Activated CD4-positive, alpha-beta T cell treated with anti-CD3 and anti-CD28 coated beads, Interleukin-2, Interleukin-4, amounts not matched to agents 100 ng/mL and 50 ng/mL, durations not matched to agents 16 hours and 8 hours (primary cell): Measurements from ENCODE around the gene GNAS-AS1.
A peak's percentile ranks its signal among the peaks of the same experiment; 100 is the strongest.

Source experiments
- DNase-seq: peaks from one replicate; pipeline ENCODE4 v3.0.0-alpha.2; 2020; ENCODE audit warnings: low spot score

Gene GNAS-AS1

DNA sequence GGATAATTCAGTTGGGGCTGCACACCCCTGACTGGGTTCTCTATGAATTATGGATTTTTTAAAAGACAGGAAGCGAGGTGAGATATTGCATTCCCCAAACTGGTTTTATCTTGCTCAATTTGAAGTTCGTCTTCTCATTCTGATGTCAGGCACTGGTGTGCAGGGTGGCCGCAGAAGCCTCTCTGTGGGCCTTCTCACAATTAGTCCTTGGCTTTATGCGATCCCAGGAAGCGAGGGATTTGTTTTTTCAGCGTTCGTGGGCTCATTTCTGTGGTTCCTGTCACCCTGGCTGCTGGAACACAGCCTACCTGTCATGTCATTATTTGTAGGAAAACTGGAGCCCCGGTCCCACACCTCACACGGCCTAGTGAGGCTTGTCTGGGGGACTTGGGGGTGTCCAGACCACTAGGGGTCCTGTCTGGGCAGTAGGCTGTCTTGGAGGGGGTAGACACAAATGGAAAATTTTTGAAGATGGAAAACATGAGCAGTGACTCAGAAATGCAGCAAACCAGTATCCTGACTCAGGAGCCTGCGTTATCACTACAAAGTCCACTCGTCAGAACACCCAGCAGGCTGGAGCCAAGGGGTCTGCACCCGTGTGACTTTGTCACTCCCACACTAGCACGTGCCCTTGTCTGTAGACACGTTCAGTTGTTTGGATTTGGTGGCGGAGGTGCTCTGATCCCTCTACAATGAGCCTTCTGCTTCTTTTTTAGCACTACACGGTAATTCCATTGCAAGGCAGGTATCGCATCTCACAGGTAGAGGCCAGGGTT, 42.2 kb downstream of the GNAS-AS1 start:
- no peak for DNase-seq

DNA sequence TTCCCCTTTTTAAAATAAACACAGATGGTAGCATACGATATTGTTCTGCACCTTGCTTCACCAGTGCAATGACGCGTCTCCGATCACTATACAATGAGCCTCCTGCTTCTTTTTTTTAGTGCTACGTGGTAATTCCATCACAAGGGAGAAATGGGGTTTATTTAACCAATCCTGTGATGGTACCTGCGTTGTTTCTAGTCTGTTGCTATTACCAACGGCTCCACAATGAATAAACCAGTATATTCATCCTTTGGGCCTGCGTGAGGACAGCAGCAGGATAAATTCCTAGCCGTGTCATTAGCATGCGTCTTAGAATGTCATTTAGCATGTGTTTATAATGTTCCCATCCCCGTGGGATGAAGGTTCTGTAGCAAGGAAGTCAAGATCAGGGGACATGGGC, 42.9 kb downstream of the GNAS-AS1 start:
- no peak for DNase-seq

DNA sequence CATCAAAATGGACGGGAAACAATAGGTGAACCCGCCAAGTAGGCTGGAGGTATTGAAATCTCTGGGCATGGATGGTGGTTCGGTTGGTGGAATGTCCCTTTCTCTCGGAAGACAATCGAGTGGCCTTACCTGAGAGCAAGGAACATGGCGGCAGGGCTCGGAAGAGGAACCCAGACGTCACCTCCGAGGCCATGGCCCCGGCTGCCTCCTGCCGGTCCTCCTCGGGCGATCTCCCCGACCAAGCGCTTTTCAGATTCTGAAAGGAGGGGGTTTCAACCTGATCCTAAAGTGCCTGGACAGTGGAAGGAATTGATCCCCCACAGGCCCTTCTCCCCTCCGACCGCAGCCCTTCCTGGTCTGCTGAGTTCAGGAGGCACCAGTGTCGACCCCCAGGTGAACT, 47.2 kb downstream of the GNAS-AS1 start:
- DNase-seq = no peak

DNA sequence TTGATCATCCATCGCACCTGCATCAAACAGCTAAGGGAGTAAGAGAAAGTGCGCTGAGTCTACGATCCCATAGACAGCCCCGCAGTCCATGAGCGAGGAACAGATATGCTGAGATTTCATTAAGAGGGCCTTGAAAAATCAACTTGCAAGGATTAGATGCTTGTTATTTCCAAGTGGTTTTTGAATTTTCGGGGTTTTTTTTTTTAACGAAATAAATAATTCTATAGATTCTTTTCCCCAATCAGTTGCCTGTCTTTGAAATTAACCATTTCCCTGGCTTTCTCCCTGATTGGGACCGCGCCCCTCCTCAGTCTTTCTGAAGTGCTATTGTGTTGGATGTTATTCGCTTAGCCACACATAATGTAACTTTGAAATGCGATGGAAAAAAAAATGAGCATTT, 48.6 kb downstream of the GNAS-AS1 start:
- no peak for DNase-seq

DNA sequence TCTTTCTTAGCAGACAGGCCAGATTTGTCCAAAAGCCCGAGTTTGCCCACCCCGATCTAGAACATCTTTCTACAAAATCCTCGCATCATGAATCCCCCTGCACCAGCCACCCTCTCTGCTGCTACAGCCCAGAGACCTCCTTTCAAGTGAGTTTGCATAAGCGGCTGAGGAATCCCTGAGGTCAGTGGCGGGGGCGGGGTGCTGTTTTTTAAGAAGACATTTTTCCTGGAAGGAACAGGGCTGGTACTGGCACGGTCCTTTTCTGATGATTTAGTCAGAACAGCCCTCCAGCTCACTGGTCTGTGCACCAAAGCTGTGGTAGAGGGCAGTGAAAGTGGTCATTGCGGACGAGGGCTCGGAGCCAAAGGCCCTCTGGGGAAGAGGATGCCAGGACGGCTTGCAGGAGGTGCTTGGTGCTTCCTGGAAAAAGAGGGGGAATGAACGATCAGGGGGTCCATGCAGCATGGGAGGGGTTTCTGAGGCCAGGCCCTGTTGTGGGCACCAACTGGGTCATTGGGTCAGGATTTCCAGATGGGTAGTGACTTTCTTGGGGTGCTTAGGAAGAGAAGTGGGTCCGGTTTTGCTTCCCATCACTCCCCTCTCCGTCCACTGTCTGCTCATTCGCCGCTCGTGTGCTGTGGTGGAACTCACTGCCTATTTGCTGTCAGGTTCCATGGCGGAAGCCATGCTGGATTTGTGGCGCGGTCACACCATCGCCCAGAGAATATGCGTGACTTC, 50.4 kb downstream of the GNAS-AS1 start:
- DNase-seq = no peak

DNA sequence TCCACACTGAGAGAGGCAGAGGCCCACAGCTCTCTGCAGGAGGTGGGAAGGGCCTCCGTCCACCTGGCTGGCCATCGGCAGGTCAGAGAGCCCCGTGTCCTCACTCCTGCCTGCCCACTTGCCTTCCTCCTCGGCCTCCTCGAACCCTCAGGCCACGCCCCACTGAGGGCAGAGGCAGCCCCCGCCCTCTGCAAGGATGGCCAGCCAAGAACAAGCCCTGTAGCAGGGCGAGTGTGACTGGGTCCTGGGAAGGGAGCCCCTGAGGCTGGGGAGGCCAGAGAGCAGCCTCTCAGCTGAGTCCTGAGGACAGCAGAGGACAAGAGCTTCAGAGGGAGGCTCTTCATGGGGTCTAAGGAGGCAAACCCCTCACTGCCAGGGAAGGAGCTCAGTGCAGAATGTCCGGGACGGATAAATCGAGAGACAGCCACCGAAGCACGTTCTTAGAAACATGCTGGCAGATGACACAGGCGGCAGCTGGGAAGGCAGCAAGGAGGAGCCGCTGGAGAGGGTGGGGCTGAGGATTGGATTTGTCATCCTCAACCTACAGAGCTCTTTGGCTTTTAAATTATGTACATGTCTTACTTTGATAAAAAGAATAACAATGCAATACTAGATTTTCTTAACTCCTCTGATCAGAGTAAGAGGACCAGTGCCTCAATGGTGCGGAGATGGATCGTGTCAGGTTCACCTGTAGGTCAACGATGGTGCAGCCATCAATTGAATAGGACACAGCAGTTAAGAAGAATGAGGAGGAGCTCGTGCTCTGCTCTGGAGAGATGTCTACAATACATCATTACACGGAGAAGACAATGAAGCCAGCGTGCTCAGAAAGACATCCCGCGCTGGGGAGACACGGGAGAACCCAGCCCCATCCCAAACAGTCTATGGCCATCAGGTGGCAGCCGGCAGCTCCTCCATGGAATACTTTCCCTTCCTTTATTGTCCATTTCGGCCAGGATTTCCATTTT, 53.0 kb downstream of the GNAS-AS1 start:
- no peak for DNase-seq

DNA sequence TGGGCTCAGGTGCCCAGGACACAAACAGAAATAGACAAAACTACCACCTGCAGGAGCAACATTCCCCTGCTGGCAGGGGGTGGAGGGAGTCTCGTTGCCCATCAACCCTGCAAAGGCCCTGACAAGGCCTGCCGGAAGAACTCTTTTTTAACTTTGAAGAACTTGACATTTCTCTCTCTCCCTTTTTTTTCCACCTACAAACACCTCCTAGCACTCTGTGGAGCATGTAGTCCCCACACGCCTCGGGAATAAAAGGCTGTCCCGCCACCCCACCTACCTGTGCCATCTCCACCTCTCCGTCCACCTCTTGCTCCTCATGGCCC, 54.8 kb downstream of the GNAS-AS1 start:
- no peak for DNase-seq

DNA sequence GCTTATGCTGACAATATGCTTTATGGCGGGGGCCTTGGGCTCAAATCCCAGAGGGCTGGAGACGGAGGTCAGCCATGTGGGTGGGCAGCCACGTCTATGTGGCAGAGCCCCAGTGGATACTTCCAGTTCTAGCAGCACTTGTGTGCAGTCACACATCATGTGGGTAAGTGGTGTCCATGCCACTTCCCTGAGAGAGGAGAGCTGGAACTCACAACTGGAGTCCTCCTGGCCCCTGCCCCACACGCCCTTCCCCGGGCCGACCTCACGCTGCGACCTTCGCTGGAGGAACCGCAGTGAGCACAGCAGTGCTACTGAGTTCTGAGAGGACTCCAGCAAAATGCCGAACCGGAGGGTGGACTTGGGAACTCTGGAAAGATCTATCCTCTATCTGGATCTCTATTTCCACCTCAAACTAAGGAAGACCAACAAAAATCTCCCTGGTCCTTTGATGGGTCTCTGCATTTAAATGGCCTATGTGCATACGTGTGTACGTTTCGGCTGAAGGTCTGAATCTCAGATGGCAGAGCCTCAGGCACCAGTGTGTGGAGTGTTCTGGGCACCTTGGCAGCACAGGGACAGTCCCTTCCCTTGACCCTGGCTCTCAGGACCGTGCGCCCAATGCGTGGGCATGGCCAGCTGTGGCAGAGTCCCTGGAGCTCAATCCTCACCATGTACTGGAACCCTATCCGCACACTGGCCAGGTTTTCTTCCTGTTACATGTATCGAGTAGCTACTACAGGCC, 55.4 kb downstream of the GNAS-AS1 start:
- DNase-seq = no peak

DNA sequence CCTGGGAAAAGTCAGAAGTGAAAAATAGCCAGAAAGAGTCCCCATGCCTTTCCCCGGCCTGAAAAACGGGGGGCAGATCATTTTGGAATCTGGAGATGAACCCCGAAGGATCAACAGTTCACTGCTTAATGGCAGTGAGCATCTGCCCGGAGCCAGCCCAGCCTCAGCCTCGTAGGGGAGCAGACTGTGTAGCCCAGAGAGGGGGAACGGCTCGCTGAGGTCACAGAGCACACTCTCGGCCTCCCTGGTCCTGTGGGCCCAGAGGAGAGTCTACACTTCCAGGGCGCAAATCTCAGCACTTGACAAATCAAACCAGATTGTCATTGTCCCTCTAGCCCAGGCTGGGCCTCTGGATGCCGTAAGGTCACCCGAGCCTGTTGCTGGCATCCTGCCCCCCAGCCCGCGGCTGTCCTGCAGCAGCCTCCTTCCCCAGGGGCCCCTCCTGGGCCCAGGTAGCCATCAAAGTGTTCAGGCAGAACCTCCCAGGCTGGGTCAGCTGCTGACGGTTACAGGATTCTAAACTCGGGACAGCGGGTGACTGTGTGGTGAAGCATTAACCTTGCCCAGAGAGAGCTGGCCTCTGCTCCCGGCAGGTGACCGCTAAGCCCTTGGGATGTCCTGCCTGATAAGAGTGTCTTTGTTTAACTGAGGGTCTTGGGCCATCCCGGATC, 56.1 kb downstream of the GNAS-AS1 start:
- no peak for DNase-seq

DNA sequence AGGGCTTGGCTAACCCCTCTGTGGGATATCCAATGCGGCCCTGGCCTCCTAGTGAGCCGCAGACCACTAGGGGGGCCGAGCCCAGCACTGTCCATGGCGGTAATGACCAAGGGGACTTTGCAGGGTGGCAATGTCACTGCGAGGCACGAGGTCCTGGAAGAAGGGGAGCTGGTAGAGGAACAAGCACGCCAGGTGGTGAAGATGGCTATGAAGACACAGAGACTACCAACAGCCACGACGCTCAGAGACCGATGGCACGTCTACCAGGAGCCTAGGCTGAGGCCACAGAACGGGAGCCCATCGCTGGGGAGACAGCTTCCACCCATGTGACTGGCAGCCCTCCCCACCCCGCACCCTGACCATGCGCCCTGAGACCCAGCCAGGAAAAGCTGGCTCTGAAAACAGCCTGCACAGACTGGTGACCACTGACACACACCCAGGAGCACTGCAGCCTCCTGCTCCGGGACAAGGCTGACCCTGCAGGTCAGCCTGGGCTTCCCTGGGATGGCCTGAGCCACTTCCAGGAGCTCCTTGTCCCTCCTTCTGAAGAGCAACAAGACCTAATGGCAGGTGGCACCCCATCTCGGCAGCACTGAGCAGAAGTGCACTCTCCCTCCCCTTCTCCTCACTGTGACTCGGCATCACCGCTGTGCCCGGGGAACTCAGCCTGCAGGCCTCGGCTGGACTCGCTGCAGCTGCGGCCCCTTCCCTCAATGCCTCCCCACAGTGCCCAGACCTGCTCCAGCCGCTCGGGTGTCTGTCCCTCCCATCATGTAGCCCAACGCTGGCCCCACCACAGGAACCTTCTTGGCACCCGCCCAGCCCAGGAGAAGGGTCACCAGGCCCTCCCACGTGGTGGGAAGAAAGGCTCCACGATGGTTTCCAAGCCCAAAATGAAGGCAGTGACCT, 56.9 kb downstream of the GNAS-AS1 start:
- no peak for DNase-seq

DNA sequence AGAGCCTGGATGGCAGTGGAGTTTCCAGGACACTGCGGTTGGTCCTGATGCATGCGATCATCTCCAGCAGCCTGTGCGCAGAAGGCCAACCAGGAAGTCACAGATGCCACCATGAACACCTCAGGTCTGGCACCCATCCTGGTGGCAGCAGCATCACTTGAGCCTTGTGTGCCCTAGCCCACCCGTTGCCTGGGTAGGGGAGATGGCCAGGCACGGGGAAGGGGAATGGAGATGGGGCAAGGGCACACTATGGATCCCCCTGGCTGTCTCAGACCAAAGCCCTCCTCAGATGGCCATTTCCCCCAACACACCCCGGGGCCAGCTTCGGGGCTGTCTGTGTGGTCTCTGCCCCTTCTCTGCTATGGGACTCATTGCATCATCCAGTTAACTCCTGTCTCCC, 58.3 kb downstream of the GNAS-AS1 start:
- DNase-seq = no peak

DNA sequence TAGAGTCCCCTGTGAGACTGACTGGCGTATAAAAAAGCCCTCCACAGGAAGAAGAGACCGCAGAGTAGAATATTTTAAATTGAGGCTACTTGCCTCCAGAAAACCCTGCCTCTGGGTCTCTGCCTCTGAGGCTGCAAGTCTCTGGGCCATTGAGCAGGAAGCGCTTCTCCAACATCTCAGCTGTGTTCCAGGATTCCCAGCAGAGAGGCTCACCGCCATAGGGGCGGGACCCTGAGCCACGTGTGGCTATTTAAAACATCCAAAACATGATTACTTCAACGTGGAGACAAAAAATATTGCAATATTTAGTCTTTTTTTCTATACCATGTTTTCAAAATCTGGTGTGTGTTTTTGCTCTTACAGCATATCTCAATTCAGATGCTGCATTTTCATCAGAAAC, 59.4 kb downstream of the GNAS-AS1 start:
- DNase-seq = no peak

DNA sequence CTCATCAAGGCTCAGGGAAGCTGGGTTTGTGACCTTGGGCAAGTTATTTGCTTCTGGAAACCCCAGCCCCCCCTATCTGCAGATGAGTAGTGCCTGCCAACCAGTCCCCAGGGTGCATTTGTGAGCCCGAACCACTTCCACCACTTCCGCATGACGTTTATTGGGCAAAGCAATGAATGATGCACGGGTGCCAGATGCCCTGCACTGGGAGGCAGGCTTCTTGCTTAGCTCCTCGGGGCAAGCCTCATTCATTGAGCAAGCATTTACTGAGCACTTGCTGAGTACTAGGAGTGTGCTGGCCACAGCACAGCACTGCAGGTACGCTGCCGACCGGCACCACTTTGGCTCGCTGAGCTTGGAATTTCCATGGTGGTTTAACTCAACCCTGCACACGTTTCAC, 60.2 kb downstream of the GNAS-AS1 start:
- DNase-seq = peak; percentile 3

DNA sequence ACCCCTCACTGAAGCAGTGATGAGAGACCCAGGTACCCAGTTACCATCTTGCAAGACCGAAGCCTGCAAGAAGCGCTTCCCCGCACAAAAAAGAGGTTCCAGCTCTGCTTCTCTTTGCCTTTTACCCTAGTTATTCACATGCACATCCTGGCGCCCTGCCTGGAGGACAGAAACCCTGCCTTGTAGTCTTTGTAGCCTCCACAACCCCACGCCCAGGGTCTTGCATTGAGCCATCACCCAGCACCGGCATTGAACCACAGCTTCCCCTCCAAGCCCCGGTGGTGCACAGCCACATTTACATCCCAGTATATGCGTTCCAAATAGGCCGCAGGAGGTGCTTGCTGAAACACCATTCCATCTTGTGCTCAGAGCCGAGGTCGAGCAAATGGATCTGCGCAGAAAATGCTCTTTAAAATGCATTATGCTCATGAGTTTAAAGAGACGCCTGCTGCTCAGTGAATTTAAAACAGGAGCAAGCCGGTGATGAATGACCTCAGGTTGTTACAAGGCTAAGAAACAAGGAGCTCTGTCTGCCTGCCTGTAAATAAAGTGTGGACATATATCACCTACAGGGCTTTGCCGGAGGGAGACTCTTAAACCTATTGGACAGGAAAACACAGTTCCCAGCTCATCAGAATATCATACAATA, 61.7 kb downstream of the GNAS-AS1 start:
- DNase-seq = no peak

DNA sequence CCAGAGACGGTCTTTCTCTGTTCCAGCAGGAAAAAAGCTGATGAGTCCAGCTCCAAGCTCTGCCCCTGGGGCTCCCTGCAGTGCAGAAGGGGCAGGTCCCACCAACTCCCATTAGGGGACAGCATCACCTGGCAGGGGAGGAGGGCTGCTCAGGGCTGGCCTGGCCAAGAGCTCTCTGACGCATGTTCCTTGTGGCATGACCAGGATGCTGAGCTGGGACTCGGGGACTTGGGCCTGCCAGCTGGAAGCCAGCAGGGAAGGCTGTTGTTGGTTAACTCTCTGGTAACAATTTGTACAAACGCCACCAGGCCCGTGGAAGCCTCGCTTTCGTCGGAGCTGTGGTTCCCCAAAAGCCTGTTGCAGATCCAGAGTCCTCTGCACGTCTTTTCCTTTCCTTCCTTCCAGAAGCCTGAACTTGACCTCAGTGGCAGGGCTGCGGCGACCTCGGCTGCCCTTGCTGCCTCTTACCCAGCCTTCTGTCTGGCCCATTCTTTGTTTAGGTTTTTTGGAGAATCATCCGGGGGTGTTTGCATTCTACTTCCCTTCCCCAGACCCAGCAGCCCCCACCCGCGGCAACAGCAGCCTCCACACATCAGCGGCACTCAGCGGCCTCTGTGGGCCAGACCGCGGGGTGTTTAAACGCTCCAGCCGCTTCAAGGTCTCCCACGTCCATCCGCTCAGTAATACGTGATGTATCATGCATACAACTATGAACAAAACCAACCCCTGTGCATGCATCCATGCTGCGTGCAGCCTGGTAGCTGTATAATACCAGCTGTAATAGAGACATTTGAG, 63.3 kb downstream of the GNAS-AS1 start:
- no peak for DNase-seq

DNA sequence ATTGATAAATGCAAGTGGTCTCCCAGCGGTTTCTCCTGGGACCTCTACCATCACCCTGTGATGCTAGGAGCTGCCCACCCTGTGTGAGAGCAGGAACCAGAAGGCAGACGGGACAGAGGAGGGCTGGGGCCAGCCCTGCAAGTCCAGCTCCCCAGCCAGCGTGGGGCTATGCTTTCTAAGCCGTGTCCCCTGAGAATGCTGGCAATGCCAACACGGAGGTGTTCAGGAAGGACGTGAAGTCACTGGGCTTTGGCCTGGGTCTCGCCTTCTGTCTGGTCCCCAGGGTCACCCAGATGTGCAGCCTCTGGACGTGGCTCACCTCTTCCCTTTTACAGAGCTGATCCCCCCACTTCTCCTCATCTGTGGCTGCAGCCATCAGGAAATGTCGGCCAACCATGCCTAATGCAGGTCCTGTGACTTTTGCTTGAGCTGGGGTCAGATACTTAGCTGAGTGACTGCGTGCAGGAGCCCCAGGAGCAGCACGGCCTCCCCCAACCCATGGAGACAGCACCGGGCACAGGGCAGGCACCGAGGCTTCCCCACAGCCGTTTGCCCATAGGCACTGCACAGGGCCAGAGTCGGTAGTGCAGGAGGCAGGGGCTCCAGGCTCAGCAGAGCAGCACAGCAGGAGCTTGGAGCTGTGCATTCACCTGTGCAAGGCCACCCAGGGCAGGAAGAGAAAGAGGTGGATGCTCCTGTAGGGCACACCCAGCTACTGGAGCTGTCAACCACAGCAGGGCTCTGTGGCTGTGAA, 66.2 kb downstream of the GNAS-AS1 start:
- DNase-seq = no peak

DNA sequence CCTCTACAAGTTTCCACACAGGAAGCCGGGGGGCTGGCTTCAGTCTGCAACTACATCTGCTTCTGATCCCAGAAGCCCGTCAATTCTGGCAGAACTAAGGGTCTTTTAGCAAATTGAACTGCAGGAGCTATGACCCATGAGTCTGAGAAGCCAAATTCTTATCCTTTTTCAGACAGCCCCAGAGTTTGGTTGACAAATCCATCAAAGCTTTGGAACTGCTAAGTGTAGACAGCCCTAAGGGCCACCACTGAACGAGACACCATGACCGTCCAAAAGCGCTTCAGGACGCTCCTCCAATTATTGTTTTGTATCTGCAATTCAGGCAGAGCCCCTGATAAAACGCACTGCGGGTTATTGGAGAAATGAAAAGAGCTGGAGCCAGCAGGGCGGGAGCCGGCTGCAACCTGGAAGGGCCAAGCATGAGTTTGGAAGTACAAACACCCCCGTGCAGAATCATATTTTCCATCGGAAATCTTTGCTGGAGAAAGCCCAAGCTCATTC, 67.1 kb downstream of the GNAS-AS1 start:
- DNase-seq = no peak

DNA sequence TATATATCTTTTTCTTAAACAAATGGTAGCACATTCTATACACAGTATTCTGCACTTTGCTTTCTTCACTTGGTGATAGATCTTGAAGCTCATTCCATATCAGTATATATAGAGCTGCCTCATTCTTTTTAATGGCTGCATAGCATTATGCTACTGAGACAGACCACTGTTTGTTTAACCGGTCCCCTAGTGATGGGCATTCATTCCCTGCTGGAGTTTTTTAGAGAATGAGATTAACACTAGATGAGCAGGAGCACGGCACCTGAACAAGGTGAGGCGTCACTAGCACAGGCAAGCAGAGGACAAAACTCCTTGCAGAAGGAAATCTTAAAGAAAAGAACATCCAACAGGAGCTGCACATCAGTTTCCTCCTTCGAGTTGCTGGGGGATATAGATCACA, 69.6 kb downstream of the GNAS-AS1 start:
- no peak for DNase-seq
